HG02623 (cell line): ENCODE results near the gene UNC45B.
"Not testable (repeated sequence)": the region's sequence is repeated elsewhere in the genome, so short reads cannot be mapped to it uniquely, and the experiment has no call there.

Experiments used
- ATAC-seq: cut with Tn5 transposase; IDR thresholded peaks from one replicate; pipeline ENCODE4 v1.9.1; 2021; ENCODE audit warnings: moderate library complexity; ENCODE audit not compliant: unreplicated experiment

UNC45B gene

DNA sequence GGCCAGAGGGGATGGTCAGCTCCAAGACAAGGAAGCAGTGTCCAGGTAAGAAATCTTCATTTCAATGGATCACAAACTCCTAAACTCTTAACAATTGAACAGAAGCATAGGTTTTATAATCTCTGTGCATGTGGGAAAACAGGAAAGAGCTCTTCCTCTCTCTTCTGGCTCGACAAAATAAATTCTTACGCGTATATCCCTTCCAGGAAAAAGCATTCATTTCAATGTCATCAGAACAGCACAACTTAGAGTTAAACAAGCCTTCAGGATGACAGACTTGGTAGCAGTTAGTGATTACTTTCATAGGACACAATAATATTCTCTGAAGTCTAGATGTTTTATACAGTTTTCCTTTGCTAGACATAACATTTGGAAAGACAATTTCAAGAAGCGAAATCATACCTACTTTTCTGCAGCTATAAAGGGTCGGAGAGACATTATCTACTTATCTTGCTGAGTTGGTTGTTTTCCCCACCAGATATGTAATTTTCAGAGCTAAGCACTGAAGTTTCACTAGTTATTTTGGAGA lies 65.9 kb downstream of the UNC45B start:
- ATAC-seq, result no peak

DNA sequence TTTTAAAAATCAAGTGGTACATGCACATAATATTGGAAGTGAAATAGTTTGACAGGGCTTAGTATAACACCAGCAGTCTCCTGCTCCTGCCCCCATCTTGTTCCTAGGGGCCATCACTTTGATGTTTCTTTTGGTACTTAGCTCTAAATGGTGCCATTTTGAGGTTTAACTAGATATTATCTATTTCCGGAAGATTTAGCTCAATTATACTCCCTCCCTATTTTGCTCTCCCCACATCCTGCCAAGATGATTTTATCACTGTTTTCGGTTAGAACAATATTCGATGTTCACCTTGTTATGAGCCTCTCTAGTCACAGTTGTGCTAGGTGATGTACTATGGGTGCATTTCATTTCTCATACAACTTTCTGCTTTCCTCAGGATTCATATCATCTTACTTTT lies 66.6 kb downstream of the UNC45B start:
- ATAC-seq, result no peak

DNA sequence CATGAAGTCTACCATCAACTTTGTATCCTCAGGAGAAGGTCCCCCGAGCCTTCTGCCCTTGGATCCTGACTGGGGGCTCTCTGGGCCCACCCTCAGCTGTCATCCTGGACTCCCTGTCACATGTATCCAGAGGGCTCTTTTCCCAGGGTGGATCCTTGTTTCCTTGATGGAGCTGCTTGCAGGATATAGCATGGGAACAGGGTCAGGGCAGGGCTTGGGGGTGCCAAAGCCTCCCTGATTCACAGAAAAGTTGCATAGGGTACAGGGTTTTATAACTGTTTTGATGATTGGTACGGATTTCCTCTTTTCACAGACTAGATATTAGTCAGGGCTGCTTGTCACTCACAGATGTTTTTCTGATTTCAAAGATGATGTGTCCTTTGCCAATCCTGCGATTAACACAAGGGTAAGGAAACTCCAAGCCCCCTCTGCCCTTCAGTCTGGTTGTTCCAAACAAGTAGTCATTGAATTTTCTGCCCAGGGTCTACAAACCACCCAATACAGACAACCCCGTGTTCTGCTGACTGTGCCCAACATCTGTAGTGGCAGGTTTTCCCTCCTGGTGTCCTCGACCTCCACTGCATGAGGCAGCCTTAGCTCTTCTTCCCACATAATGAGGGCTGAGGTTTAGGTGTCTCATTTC lies 67.1 kb downstream of the UNC45B start:
- no peak for ATAC-seq

DNA sequence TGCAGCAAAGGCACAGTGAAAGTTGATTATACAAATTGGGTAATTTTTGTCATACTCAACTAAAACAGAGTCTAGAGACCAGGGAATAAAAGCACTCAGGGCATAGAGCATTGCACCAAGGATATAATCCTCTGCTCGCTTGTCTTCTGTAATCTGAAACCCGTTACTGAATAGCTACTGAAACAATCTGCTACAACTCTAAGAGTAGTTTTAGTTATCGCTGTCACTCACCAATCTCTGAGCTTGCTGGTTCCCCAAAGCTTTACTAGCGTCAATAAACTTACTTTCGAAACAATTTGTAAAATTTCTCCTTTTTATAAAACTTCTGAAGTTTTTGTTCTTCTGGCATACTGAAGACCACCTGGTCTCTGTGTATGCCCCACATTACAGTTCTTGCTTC lies 69.5 kb downstream of the UNC45B start:
- no peak for ATAC-seq

GRCh38 chr17:35218915-35219314 lies 71.3 kb downstream of the UNC45B start:
- ATAC-seq, result no peak

DNA sequence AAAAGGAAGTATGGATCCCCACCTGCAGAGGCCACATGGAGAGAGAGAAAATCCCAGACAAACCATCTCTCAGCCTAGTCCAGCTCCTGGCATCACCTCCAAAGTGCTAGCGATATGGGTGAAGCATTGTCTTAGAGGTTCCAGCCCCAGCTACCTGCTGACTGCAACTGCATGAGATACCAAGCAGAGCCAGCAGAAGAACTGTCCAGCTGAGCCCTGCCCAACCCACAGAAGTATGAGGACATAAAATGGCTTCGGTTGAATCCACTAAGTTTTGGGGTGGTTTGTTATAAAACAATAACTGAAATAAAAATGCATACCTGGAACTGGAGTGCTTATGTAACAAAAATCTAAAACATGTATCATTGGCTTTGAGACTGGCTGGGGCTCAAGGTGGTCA lies 74.8 kb downstream of the UNC45B start:
- ATAC-seq, result no peak

DNA sequence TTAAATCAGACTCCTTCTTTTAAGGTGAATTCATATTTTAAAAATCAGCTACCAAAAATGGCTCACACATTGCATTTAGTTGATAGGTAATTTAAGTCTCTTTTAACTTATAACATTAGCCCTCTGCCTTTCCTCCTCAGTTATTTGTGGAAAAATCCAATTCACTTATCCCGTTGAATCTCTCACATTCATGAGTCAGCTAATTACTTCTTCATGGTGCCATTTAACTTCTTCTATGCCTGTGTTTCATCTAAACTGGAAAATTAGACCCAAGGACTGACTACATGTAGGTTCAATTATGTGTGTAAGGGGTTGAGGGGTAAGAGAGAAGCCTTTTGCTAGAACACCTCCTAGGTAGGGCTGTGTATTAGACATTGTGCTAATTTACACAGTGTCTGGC lies 76.8 kb downstream of the UNC45B start:
- no peak for ATAC-seq

GRCh38 chr17:35227546-35227945 lies 79.9 kb downstream of the UNC45B start:
- ATAC-seq, result no peak

- no peak for ATAC-seq
These were observed 82.0 kb downstream of the UNC45B start for GRCh38 chr17:35229638-35230037.

DNA sequence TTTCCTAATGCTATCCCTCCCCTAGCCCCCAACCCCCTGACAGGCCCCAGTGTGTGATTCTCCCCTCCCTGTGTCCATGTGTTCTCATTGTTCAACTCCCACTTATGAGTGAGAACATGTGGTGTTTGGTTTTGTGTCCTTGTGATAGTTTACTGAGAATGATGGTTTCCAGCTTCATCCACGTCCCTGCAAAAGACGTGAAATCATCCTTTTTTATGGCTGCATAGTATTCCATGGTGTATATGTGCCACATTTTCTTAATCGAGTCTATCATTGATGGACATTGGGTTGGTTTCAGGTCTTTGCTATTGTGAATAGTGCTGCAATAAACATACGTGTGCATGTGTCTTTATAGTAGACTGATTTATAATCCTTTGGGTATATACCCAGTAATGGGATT lies 86.7 kb downstream of the UNC45B start:
- not testable (repeated sequence) for ATAC-seq

- ATAC-seq, result no peak
These were observed 87.7 kb downstream of the UNC45B start for GRCh38 chr17:35235289-35235688.

- no peak for ATAC-seq
These were observed 88.3 kb downstream of the UNC45B start for GRCh38 chr17:35235917-35236316.

GRCh38 chr17:35236821-35237220 lies 89.2 kb downstream of the UNC45B start:
- no peak for ATAC-seq

GRCh38 chr17:35238821-35239220 lies 91.2 kb downstream of the UNC45B start:
- ATAC-seq, result no peak
